A673 (cell line): ENCODE results near the gene C1GALT1C1L.

ENCODE experiments used
- EZH2 ChIP-seq: fragments of 200-600 bp; sonication (generic); IDR thresholded peaks from 2 replicates; pipeline ENCODE4 v1.6.1; 2017; ENCODE audit warnings: borderline replicate concordance, low read depth, mild to moderate bottlenecking, mixed read lengths, antibody characterized with exemption, low read length; ENCODE audit not compliant: poor library complexity, severe bottlenecking
- TF ChIP-seq, protein P1 (sequence below): fragments of 300-800, 200-600 bp; sonication (generic); conservative IDR thresholded peaks from 2 replicates; pipeline ENCODE4 v1.5.1; 2017; ENCODE audit warnings: low read depth, mild to moderate bottlenecking, antibody characterized with exemption, low read length, moderate library complexity, mixed read lengths

DNA sequence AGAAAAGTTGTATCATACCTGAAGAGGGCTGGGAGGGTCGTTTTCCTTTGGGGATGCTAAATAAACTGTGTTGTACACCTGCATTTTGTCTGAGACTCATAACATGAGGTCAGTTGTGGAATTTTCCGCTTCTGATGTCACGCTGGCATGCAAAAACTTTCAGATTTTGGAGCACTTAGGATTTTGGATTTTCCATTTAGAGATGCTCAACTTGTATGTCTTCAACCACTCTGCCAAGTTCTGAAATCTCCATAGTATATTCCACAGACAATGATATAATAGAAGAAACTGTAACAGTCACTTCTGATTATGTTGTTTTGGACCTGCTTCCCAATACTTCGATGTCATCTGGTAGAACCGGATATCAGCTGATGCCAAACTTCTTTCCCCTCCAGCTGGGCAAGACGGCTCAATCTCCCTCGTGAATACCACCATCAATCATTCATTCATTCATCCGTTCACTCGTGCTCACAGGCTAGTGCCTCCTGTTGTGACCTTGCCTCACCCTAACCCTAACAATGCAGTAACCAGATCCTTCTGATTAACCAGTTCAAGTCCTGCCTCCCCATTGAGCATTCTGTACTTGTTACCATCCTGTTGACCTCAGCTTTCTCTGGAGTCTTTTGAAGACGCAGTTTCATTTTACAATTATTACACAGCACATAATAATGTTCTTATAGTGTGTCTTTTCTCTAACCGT, 44.5 kb downstream of the C1GALT1C1L start:
- TF ChIP-seq, protein P1, sequence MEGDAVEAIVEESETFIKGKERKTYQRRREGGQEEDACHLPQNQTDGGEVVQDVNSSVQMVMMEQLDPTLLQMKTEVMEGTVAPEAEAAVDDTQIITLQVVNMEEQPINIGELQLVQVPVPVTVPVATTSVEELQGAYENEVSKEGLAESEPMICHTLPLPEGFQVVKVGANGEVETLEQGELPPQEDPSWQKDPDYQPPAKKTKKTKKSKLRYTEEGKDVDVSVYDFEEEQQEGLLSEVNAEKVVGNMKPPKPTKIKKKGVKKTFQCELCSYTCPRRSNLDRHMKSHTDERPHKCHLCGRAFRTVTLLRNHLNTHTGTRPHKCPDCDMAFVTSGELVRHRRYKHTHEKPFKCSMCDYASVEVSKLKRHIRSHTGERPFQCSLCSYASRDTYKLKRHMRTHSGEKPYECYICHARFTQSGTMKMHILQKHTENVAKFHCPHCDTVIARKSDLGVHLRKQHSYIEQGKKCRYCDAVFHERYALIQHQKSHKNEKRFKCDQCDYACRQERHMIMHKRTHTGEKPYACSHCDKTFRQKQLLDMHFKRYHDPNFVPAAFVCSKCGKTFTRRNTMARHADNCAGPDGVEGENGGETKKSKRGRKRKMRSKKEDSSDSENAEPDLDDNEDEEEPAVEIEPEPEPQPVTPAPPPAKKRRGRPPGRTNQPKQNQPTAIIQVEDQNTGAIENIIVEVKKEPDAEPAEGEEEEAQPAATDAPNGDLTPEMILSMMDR: no peak
- no peak for TF ChIP-seq EZH2
